ENCODE results near the gene MTA3. TPM values are rescaled to one million over a fixed set of nuclear protein-coding genes. Genes with fewer than 3 reads are reported as not detected.
"Not testable (repeated sequence)": the region's sequence is repeated elsewhere in the genome, so short reads cannot be mapped to it uniquely, and the experiment has no call there.

MTA3 gene
- total RNA-seq, 1 donor from 2014 or later = 34.3 TPM

DNA sequence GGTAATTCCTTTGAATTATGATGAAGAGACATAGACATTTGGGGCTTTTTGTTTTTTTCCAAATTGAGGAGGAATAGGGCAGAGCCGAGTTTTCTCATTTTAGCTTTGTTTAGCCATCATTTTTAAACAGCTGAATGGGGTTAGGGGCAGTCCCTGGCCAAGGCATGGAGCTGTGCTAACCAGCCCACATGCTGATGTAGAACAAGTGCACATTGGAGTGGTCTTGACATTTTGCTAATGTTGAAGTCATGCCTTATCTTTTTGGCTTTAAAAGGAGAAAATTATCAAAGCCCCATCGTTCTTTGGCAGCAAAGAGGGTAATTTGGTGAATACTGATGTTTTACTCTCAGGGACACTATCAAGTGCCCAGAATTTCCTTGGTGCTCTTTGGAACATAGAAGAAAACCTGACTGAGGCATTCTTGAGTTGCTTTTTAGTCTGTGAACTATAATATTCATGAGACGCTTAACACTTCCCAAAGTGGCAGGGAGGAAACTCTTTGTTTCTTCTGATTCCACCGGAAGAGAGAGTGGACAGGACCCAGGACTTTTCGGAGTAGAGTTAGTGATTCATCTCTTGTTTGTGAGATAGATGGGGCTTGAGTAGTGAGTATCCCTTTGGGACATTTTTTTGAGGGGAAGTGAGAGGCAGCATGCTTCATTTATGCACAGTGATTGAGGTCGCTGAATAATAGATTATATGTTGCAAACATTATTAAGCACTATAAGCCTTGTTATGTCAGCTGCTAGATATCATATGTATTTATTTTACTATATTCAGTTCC lies 45.0 kb downstream of the MTA3 start:
- peaks cover 20% of the 10 kb centered on the region for H3K36me3 ChIP-seq
- H3K4me1 ChIP-seq = no peaks in the 10 kb centered on the region
- ATAC-seq = no peak
- no peak overlapping the region for H3K27ac ChIP-seq
- TF ChIP-seq CTCF (IDR thresholded peaks at IDR 0.05) = no peak
- intact Hi-C loops (cut with DNase I) = no loop called here
- no peak overlapping the region for H3K4me3 ChIP-seq
- no peaks in the 10 kb centered on the region for H3K9me3 ChIP-seq
- H3K27me3 ChIP-seq = no peaks in the 10 kb centered on the region
- DNase-seq = no peak

DNA sequence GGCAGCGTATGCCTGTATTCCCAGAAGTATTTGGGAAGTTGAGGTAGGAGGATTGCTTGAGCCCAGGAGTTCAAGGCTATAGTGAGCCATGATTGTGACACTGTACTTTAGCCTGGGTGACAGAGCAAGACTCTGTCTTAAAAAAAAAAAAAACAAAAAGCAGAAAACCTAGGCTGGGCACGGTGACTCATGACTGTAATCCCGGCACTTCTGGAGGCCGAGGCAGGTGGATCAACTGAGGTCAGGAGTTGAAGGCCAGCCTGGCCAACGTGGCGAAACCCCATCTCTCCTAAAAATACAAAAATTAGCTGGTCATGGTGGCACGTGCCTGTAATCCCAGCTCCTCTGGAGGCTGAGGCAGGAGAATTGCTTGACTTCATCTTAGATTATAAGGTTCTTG lies 46.4 kb downstream of the MTA3 start:
- no peak for ATAC-seq
- H3K36me3 ChIP-seq = peaks cover 10% of the 10 kb centered on the region

DNA sequence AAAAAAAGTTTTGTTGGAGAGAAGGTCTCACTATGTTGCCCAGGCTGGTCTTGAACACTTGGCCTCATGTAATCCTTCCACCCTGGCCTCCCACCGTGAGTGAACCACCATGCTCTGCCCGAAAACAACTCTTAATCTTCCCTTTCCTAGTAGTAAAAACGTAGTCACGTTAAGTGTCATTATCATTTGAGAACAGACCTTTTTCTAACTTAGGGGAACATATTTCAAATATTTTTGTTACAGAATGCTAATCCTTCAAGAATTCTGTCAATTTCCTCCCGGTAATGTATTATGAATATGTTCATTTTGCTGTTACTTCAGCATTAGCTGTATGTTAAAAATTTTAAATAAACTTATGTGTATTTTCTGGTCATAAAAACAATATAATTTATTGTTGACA lies 49.7 kb downstream of the MTA3 start:
- ATAC-seq (no peak), DNase-seq (no peak)
- H3K36me3 ChIP-seq = no peaks in the 10 kb centered on the region
- H3K4me3 ChIP-seq = no peak overlapping the region
- no peak overlapping the region for H3K27ac ChIP-seq
- TF ChIP-seq CTCF (IDR thresholded peaks at IDR 0.05) = no peak
- intact Hi-C loops (cut with DNase I) = no loop called here
- no peaks in the 10 kb centered on the region for H3K4me1 ChIP-seq
- H3K9me3 ChIP-seq = no peaks in the 10 kb centered on the region
- H3K27me3 ChIP-seq = no peaks in the 10 kb centered on the region

More for the DNA sequence above, 46.4 kb downstream of the MTA3 start:
- intact Hi-C loops (cut with DNase I) = no loop called here
- DNase-seq = no peak
- H3K4me1 ChIP-seq = no peaks in the 10 kb centered on the region
- H3K4me3 ChIP-seq = no peak overlapping the region
- H3K27me3 ChIP-seq = no peaks in the 10 kb centered on the region
- no peak for TF ChIP-seq CTCF (IDR thresholded peaks at IDR 0.05)
- H3K9me3 ChIP-seq = no peaks in the 10 kb centered on the region
- H3K27ac ChIP-seq = no peak overlapping the region

DNA sequence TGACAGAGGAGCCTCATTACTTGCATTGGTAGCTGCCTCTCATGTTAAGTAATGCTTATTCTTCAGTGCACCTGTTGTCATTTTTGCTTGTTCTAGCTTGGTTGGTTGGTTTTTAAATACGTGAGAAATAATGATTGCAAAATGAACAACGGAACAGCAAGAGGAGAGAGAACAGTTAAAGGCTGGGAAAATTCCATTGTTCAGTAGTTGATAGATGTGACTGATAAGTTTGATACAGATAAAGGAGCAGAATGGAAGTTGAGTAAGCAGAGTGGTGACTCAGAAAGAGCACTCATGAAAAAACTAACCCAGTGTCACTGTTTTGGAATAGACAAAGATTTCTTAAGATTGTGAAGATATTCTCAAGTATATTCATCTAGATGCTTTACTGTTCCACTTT lies 50.5 kb downstream of the MTA3 start:
- no peak for TF ChIP-seq CTCF (IDR thresholded peaks at IDR 0.05)
- intact Hi-C loops (cut with DNase I) = no loop called here
- no peaks in the 10 kb centered on the region for H3K36me3 ChIP-seq

DNA sequence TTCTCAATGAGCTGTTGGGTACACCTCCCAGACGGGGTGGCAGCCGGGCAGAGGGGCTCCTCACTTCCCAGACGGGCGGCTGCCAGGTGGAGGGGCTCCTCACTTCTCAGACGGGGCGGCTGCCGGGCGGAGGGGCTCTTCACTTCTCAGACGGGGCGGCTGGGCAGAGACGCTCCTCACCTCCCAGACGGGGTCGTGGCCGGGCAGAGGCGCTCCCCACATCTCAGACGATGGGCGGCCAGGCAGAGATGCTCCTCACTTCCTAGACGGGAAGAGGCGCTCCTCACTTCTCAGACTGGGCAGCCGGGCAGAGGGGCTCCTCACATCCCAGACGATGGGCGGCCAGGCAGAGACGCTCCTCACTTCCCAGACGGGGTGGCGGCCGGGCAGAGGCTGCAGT lies 53.2 kb downstream of the MTA3 start:
- H3K27me3 ChIP-seq; H3K27ac ChIP-seq; H3K4me1 ChIP-seq; H3K9me3 ChIP-seq; ATAC-seq; intact Hi-C loops (cut with DNase I); DNase-seq; H3K4me3 ChIP-seq; H3K36me3 ChIP-seq: not testable (repeated sequence)

More for the DNA sequence above, 50.5 kb downstream of the MTA3 start:
- DNase-seq (no peak), ATAC-seq (no peak)
- H3K27me3 ChIP-seq = no peaks in the 10 kb centered on the region
- no peak overlapping the region for H3K4me3 ChIP-seq
- H3K4me1 ChIP-seq = no peaks in the 10 kb centered on the region
- no peak overlapping the region for H3K27ac ChIP-seq
- H3K9me3 ChIP-seq = no peaks in the 10 kb centered on the region

- DNase-seq = no peak
- no peak overlapping the region for H3K4me3 ChIP-seq
- no peak overlapping the region for H3K27ac ChIP-seq
- no peaks in the 10 kb centered on the region for H3K9me3 ChIP-seq
- no peaks in the 10 kb centered on the region for H3K27me3 ChIP-seq
- TF ChIP-seq CTCF (IDR thresholded peaks at IDR 0.05) = no peak
- no peaks in the 10 kb centered on the region for H3K36me3 ChIP-seq
- no peak for ATAC-seq
- no peaks in the 10 kb centered on the region for H3K4me1 ChIP-seq
- intact Hi-C loops (cut with DNase I) = no loop called here
Observed at GRCh38 chr2:42622943-42623676, 54.7 kb downstream of the MTA3 start.

Data from upper lobe of right lung (tissue), 1 donor.